ENCODE data around the gene C1orf53. TPM values are rescaled to one million over a fixed set of nuclear protein-coding genes. Genes with fewer than 3 reads are reported as not detected.
A peak's percentile ranks its signal among the peaks of the same experiment; 100 is the strongest.

Gene C1orf53
- total RNA-seq, 1 donor from 2014 or later: 1.2 TPM

GRCh38 chr1:197913495-197914276 lies 11.3 kb downstream of the C1orf53 start:
- H3K27me3 Mint-ChIP-seq: peaks cover 87% of the 10 kb centered on the region
- no peak for ATAC-seq (ENCODE audit: low read depth)
- H3K36me3 Mint-ChIP-seq (ENCODE audit: low read depth): no peaks in the 10 kb centered on the region
- H3K27ac Mint-ChIP-seq: no peak overlapping the region
- ChIA-PET POLR2A (interaction anchor here (1.3 to 2.2 kb wide), 2 partner anchors 11 to 138 kb away, joined by 6 to 8 read pairs; partner anchors contain the start of genes C1orf53 and DENND1B), CTCF (interaction anchor here (0.7 kb wide), 1 partner anchor 10 kb away, joined by 3 read pairs; no protein-coding TSS in a partner anchor)
- no peaks in the 10 kb centered on the region for H3K9me3 Mint-ChIP-seq
- no peak overlapping the region for H3K4me3 Mint-ChIP-seq
- TF ChIP-seq CTCF (IDR thresholded peaks at IDR 0.05): no peak
- peak; percentile 13 for DNase-seq
- intact Hi-C loops (cut with micrococcal nuclease): loop anchor here (5.0 to 10.0 kb wide), 2 partner anchors 769 to 1024 kb away; partner anchors contain the start of gene ASPM
- H3K4me1 Mint-ChIP-seq: peaks cover 79% of the 10 kb centered on the region

GRCh38 chr1:197914510-197914909 lies 12.1 kb downstream of the C1orf53 start:
- DNase-seq (no peak), ATAC-seq (ENCODE audit: low read depth) (no peak)
- H3K27ac Mint-ChIP-seq: no peak overlapping the region
- intact Hi-C loops (cut with micrococcal nuclease): loop anchor here (5.0 to 10.0 kb wide), 2 partner anchors 770 to 1023 kb away; partner anchors contain the start of gene ASPM
- no peaks in the 10 kb centered on the region for H3K9me3 Mint-ChIP-seq
- H3K27me3 Mint-ChIP-seq: peaks cover 85% of the 10 kb centered on the region
- no peaks in the 10 kb centered on the region for H3K36me3 Mint-ChIP-seq (ENCODE audit: low read depth)
- peaks cover 81% of the 10 kb centered on the region for H3K4me1 Mint-ChIP-seq
- ChIA-PET CTCF (interaction anchor here (0.7 to 1.2 kb wide), 2 partner anchors 10 to 12 kb away, joined by 3 read pairs; partner anchors contain the start of gene C1orf53), POLR2A (interaction anchor here (2.2 kb wide), 1 partner anchor 138 kb away, joined by 8 read pairs; the partner anchor contains the start of gene DENND1B)
- TF ChIP-seq CTCF (IDR thresholded peaks at IDR 0.05): no peak
- H3K4me3 Mint-ChIP-seq: no peak overlapping the region

GRCh38 chr1:197915260-197915861 lies 12.9 kb downstream of the C1orf53 start:
- no peaks in the 10 kb centered on the region for H3K9me3 Mint-ChIP-seq
- H3K27ac Mint-ChIP-seq: no peak overlapping the region
- DNase-seq (no peak), ATAC-seq (ENCODE audit: low read depth) (no peak)
- no peak for TF ChIP-seq CTCF (IDR thresholded peaks at IDR 0.05)
- POLR2A ChIA-PET: interaction anchor here (0.9 to 2.2 kb wide), 2 partner anchors 11 to 139 kb away, joined by 3 to 8 read pairs; partner anchors contain the start of gene DENND1B
- peaks cover 83% of the 10 kb centered on the region for H3K4me1 Mint-ChIP-seq
- intact Hi-C loops (cut with micrococcal nuclease): loop anchor here (5.0 to 10.0 kb wide), 4 partner anchors 138 to 772 kb away; partner anchors contain the start of genes ASPM and DENND1B
- H3K4me3 Mint-ChIP-seq: peak overlapping the region; percentile 65
- H3K27me3 Mint-ChIP-seq: peaks cover 83% of the 10 kb centered on the region
- H3K36me3 Mint-ChIP-seq (ENCODE audit: low read depth): no peaks in the 10 kb centered on the region
- CTCF ChIA-PET: interaction anchor here (1.2 to 1.3 kb wide), 2 partner anchors 9 to 13 kb away, joined by 3 read pairs; partner anchors contain the start of gene C1orf53

GRCh38 chr1:197915862-197916499 lies 13.6 kb downstream of the C1orf53 start:
- Mint-ChIP-seq H3K27me3 (peaks cover 84% of the 10 kb centered on the region), H3K9me3 (no peaks in the 10 kb centered on the region), H3K4me3 (peak overlapping the region; percentile 65), H3K27ac (no peak overlapping the region), H3K36me3 (ENCODE audit: low read depth) (no peaks in the 10 kb centered on the region), H3K4me1 (peaks cover 83% of the 10 kb centered on the region)
- DNase-seq (no peak), ATAC-seq (ENCODE audit: low read depth) (peak; percentile 12)
- CTCF ChIA-PET: interaction anchor here (1.2 to 1.3 kb wide), 2 partner anchors 8 to 14 kb away, joined by 3 read pairs; partner anchors contain the start of gene C1orf53
- intact Hi-C loops (cut with micrococcal nuclease): loop anchor here (5.0 to 10.0 kb wide), 4 partner anchors 139 to 771 kb away; partner anchors contain the start of genes ASPM and DENND1B
- POLR2A ChIA-PET: interaction anchor here (2.2 kb wide), 1 partner anchor 140 kb away, joined by 8 read pairs; the partner anchor contains the start of gene DENND1B
- no peak for TF ChIP-seq CTCF (IDR thresholded peaks at IDR 0.05)
